ENCODE results near the gene ARFGEF3. TPM values are rescaled to one million over a fixed set of nuclear protein-coding genes. Genes with fewer than 3 reads are reported as not detected.

The ARFGEF3 gene, protein sequence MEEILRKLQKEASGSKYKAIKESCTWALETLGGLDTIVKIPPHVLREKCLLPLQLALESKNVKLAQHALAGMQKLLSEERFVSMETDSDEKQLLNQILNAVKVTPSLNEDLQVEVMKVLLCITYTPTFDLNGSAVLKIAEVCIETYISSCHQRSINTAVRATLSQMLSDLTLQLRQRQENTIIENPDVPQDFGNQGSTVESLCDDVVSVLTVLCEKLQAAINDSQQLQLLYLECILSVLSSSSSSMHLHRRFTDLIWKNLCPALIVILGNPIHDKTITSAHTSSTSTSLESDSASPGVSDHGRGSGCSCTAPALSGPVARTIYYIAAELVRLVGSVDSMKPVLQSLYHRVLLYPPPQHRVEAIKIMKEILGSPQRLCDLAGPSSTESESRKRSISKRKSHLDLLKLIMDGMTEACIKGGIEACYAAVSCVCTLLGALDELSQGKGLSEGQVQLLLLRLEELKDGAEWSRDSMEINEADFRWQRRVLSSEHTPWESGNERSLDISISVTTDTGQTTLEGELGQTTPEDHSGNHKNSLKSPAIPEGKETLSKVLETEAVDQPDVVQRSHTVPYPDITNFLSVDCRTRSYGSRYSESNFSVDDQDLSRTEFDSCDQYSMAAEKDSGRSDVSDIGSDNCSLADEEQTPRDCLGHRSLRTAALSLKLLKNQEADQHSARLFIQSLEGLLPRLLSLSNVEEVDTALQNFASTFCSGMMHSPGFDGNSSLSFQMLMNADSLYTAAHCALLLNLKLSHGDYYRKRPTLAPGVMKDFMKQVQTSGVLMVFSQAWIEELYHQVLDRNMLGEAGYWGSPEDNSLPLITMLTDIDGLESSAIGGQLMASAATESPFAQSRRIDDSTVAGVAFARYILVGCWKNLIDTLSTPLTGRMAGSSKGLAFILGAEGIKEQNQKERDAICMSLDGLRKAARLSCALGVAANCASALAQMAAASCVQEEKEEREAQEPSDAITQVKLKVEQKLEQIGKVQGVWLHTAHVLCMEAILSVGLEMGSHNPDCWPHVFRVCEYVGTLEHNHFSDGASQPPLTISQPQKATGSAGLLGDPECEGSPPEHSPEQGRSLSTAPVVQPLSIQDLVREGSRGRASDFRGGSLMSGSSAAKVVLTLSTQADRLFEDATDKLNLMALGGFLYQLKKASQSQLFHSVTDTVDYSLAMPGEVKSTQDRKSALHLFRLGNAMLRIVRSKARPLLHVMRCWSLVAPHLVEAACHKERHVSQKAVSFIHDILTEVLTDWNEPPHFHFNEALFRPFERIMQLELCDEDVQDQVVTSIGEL (N-terminal part only)
- total RNA-seq, result 0.05 and 0.08 TPM in 2 replicates
- long read RNA-seq, result 0 reads

DNA sequence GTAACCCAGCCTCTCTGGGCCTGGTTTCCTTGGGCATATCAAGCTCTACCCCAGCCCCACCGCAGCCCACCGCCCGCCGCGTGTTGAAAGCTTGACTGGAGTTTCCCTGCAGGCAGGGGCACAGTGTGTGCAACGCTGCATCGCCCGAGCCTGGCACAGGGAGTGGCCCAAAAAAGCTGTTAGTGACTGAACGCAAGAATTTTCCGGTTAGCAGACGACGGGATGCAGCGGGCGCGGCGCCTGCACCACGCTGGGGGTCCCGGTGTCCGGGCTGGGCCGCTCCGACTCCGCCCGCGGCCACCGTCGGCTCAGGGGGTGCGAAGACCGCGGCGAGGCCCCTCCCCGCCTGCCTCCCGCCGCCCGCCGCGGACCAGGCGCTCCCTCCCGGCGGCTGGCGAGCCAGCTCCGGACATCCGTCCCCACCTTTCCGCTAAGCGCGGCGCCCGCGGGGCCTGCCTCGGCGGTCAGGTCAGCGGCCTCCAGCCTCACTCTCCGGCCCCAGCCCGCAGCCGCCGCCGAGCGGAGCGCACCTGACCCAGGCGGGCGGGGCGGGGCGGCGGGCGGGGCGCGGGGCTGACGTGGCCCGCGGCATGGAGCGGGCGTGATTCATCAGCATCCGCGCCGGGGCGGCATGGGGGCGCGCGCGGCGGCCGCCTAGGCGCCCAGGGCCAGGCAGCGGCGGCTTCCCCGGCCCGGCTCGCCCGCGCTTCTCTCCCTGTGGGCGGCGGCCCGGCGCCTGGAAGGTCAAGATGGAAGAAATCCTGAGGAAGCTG lies at the start of gene ARFGEF3:
TSS of gene ARFGEF3 (plus strand) at position 602 of the 773 bp plus-strand sequence. CDS start at position 750, 148 bp downstream.
- Mint-ChIP-seq H3K27me3 (ENCODE audit: unreplicated experiment) (peaks cover 66% of the 10 kb centered on the region), H3K4me1 (ENCODE audit: unreplicated experiment) (peaks cover 13% of the 10 kb centered on the region), H3K4me3 (ENCODE audit: unreplicated experiment) (peak within 1 kb of the TSS; percentile 73), H3K9me3 (ENCODE audit: unreplicated experiment) (no peaks in the 10 kb centered on the region), H3K27ac (ENCODE audit: unreplicated experiment) (no peak within 1 kb of the TSS), H3K36me3 (ENCODE audit: unreplicated experiment) (no peaks in the 10 kb centered on the region)
- no peak for TF ChIP-seq CTCF (IDR thresholded peaks at IDR 0.05)
- no peak for DNase-seq (ENCODE audit: extremely low spot score, unreplicated experiment)

DNA sequence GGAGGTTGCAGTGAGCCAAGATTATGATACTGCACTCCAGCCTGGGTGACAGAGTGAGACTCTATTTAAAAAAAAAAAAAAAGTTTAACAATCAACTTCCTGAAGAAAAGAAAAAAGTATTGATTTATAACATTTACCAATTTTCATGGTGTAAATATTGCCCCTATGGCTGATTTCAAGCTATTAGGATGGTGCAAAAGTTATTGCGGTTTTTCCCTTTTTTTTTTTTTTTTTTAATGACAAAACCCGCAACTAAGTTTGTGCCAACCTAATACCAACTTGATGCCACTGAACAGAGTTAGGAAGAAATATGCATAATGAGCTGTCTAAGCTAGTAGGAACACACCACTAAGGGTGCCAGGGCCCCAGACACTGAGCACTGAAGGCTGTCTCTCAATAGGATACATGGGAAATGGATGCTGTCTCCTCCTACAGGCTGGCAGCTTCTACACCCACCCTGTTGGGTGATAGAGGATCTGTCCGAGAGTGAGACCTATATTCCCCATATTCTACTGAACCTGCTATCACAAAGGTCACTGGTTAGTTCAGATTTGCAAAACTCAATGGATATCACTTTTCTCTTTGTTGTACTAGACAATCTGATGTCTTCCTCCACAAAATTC lies 48.0 kb upstream of the ARFGEF3 start:
- H3K4me3 Mint-ChIP-seq (ENCODE audit: unreplicated experiment), result no peak overlapping the region
- H3K36me3 Mint-ChIP-seq (ENCODE audit: unreplicated experiment), result no peaks in the 10 kb centered on the region
- no peak for DNase-seq (ENCODE audit: extremely low spot score, unreplicated experiment)

GRCh38 chr6:138115201-138115600 lies 46.5 kb upstream of the ARFGEF3 start:
- H3K27me3 Mint-ChIP-seq (ENCODE audit: unreplicated experiment), result peaks cover 44% of the 10 kb centered on the region
- no peak for TF ChIP-seq CTCF (IDR thresholded peaks at IDR 0.05)
- DNase-seq (ENCODE audit: extremely low spot score, unreplicated experiment), result no peak
- H3K27ac Mint-ChIP-seq (ENCODE audit: unreplicated experiment), result no peak overlapping the region
- H3K4me1 Mint-ChIP-seq (ENCODE audit: unreplicated experiment), result no peaks in the 10 kb centered on the region
- no peak overlapping the region for H3K4me3 Mint-ChIP-seq (ENCODE audit: unreplicated experiment)
- H3K36me3 Mint-ChIP-seq (ENCODE audit: unreplicated experiment), result no peaks in the 10 kb centered on the region
- no peaks in the 10 kb centered on the region for H3K9me3 Mint-ChIP-seq (ENCODE audit: unreplicated experiment)

More for the DNA sequence above, 48.0 kb upstream of the ARFGEF3 start:
- H3K9me3 Mint-ChIP-seq (ENCODE audit: unreplicated experiment), result no peaks in the 10 kb centered on the region
- peaks cover 34% of the 10 kb centered on the region for H3K27me3 Mint-ChIP-seq (ENCODE audit: unreplicated experiment)
- peaks cover 3% of the 10 kb centered on the region for H3K4me1 Mint-ChIP-seq (ENCODE audit: unreplicated experiment)
- TF ChIP-seq CTCF (IDR thresholded peaks at IDR 0.05), result no peak
- H3K27ac Mint-ChIP-seq (ENCODE audit: unreplicated experiment), result no peak overlapping the region

- Mint-ChIP-seq H3K4me3 (ENCODE audit: unreplicated experiment) (no peak overlapping the region), H3K36me3 (ENCODE audit: unreplicated experiment) (no peaks in the 10 kb centered on the region), H3K4me1 (ENCODE audit: unreplicated experiment) (no peaks in the 10 kb centered on the region), H3K9me3 (ENCODE audit: unreplicated experiment) (no peaks in the 10 kb centered on the region), H3K27ac (ENCODE audit: unreplicated experiment) (no peak overlapping the region), H3K27me3 (ENCODE audit: unreplicated experiment) (peaks cover 45% of the 10 kb centered on the region)
- DNase-seq (ENCODE audit: extremely low spot score, unreplicated experiment), result no peak
- TF ChIP-seq CTCF (IDR thresholded peaks at IDR 0.05), result peak; percentile 73
Observed at GRCh38 chr6:138115877-138116660, 45.7 kb upstream of the ARFGEF3 start.

Data from osteocyte (in vitro differentiated cells).